ENCODE results near the gene MPZL1.
"Not testable (repeated sequence)": the region's sequence is repeated elsewhere in the genome, so short reads cannot be mapped to it uniquely, and the experiment has no call there.

Gene MPZL1

GRCh38 chr1:167819849-167820683 lies 98.3 kb downstream of the MPZL1 start:
- DNase-seq, result peak; percentile 16

- no peak for DNase-seq
Measured at GRCh38 chr1:167820684-167821355, 99.0 kb downstream of the MPZL1 start.

GRCh38 chr1:167821356-167821685 lies 99.5 kb downstream of the MPZL1 start:
- no peak for DNase-seq

- DNase-seq, result no peak
Measured at GRCh38 chr1:167821969-167822685, 100.3 kb downstream of the MPZL1 start.

GRCh38 chr1:167824163-167824794 lies 102.5 kb downstream of the MPZL1 start:
- DNase-seq, result no peak

- DNase-seq, result no peak
Measured at GRCh38 chr1:167825419-167826079, 103.8 kb downstream of the MPZL1 start.

- no peak for DNase-seq
Measured at GRCh38 chr1:167826127-167826526, 104.3 kb downstream of the MPZL1 start.

GRCh38 chr1:167829868-167830267 lies 108.1 kb downstream of the MPZL1 start:
- DNase-seq, result no peak

GRCh38 chr1:167830668-167831067 lies 108.9 kb downstream of the MPZL1 start:
- not testable (repeated sequence) for DNase-seq

GRCh38 chr1:167832693-167833092 lies 110.9 kb downstream of the MPZL1 start:
- no peak for DNase-seq

GRCh38 chr1:167833904-167834303 lies 112.1 kb downstream of the MPZL1 start:
- DNase-seq, result no peak

GRCh38 chr1:167836197-167836596 lies 114.4 kb downstream of the MPZL1 start:
- no peak for DNase-seq

- DNase-seq, result no peak
Measured at GRCh38 chr1:167837326-167837725, 115.5 kb downstream of the MPZL1 start.

GRCh38 chr1:167839009-167839408 lies 117.2 kb downstream of the MPZL1 start:
- no peak for DNase-seq
